HepG2 (cell line): Measurements from ENCODE around the gene AMBRA1. TPM values are rescaled to one million over a fixed set of nuclear protein-coding genes. Genes with fewer than 3 reads are reported as not detected.

Source experiments
- ATF3 ChIP-seq: sonication (generic); formaldehyde crosslinking; IDR thresholded peaks from 2 replicates; pipeline ENCODE4 v1.4.0; 2020; ENCODE audit warnings: missing genetic modification reagents
- FUBP1 ChIP-seq: sonication (generic); formaldehyde crosslinking; IDR thresholded peaks from 2 replicates; pipeline ENCODE4 v1.5.1; 2020; ENCODE audit warnings: missing genetic modification reagents, mild to moderate bottlenecking, borderline replicate concordance
- HDAC2 ChIP-seq: sonication (generic); formaldehyde crosslinking; IDR thresholded peaks from 2 replicates; pipeline ENCODE4 v1.4.0; 2020; ENCODE audit warnings: missing genetic modification reagents
- IKZF4 ChIP-seq: sonication (generic); formaldehyde crosslinking; IDR thresholded peaks from 2 replicates; pipeline ENCODE4 v1.5.1; 2020; ENCODE audit warnings: borderline replicate concordance, mild to moderate bottlenecking, low read depth, missing genetic modification reagents; ENCODE audit errors: not compliant biosample characterization
- KMT2B ChIP-seq: IDR thresholded peaks from 2 replicates; pipeline ENCODE4 v1.6.1; 2016; ENCODE audit warnings: missing genetic modification reagents, missing compliant biosample characterization
- NFATC3 ChIP-seq: sonication (generic); formaldehyde crosslinking; IDR thresholded peaks from 2 replicates; pipeline ENCODE4 v1.5.1; 2020; ENCODE audit warnings: mild to moderate bottlenecking, missing genetic modification reagents
- PAX8 ChIP-seq: sonication (generic); formaldehyde crosslinking; IDR thresholded peaks from 2 replicates; pipeline ENCODE4 v1.8.0; 2022; ENCODE audit warnings: mild to moderate bottlenecking, missing genetic modification reagents, borderline replicate concordance
- ZNF335 ChIP-seq: sonication (generic); formaldehyde crosslinking; IDR thresholded peaks from 2 replicates; pipeline ENCODE4 v1.4.0; 2020; ENCODE audit warnings: missing genetic modification reagents
- ZNF660 ChIP-seq: sonication (generic); formaldehyde crosslinking; IDR thresholded peaks from 2 replicates; pipeline ENCODE4 v1.5.1; 2020; ENCODE audit warnings: mild to moderate bottlenecking, low read depth, missing genetic modification reagents, borderline replicate concordance
- ZNF724P ChIP-seq: sonication (generic); formaldehyde crosslinking; IDR thresholded peaks from 2 replicates; pipeline ENCODE4 v1.8.0; 2022; ENCODE audit warnings: missing genetic modification reagents, borderline replicate concordance
- polyA plus RNA-seq, 8 experiments: library from polyadenylated mRNA; depleted of rRNA in 3 of 8; stranded (reverse) in 7 of 8; unstranded in 1 of 8; fragments of >200 nt; fragmentation: Illumina TruSeq in 4 of 8; extraction: Trizol in 4 of 8; gene quantifications; 2 replicates each; pipeline versions ENCODE4 v1.2.1 to v1.2.3, GENCODE V29; 2011 to 2016; ENCODE audit warnings: low read depth in 4 of 8, missing spikeins in 1 of 8, mixed read lengths in 1 of 8; ENCODE audit not compliant: insufficient read depth in 1 of 8
- total RNA-seq, 5 experiments: library from RNA; depleted of rRNA; stranded (reverse); fragments of >200 nt; fragmentation: Illumina TruSeq; extraction: Trizol; gene quantifications; 2 replicates each; pipeline ENCODE4 v1.2.3, GENCODE V29; 2016; ENCODE audit warnings: low read depth in 1 of 5
- TF ChIP-seq, protein P1 (sequence below), 2 experiments: sonication (generic) in 1 of 2; formaldehyde crosslinking in 1 of 2; IDR thresholded peaks; 2 replicates each; pipeline versions ENCODE4 v1.4.0 to v1.6.1; 2016 to 2020; ENCODE audit warnings: borderline replicate concordance in 1 of 2, low read depth in 1 of 2, mild to moderate bottlenecking in 1 of 2, missing genetic modification reagents in 1 of 2
- TF ChIP-seq, protein P2 (sequence below): sonication (generic); formaldehyde crosslinking; IDR thresholded peaks from 2 replicates; pipeline ENCODE4 v1.4.0; 2020; ENCODE audit warnings: missing genetic modification reagents
- TF ChIP-seq, protein P3 (sequence below): sonication (generic); formaldehyde crosslinking; IDR thresholded peaks from 2 replicates; pipeline ENCODE4 v1.4.0; 2020; ENCODE audit warnings: mild to moderate bottlenecking, missing genetic modification reagents
- TF ChIP-seq, protein P4 (sequence below): sonication (generic); formaldehyde crosslinking; IDR thresholded peaks from 2 replicates; pipeline ENCODE4 v1.4.0; 2020; ENCODE audit warnings: mild to moderate bottlenecking, missing genetic modification reagents

AMBRA1 gene
- total and polyA plus RNA-seq, 2 of the 13 experiments (the other 11 are each of a cell fraction or from before 2014, with no cell fraction given), result 15.7 to 26.0 TPM

DNA sequence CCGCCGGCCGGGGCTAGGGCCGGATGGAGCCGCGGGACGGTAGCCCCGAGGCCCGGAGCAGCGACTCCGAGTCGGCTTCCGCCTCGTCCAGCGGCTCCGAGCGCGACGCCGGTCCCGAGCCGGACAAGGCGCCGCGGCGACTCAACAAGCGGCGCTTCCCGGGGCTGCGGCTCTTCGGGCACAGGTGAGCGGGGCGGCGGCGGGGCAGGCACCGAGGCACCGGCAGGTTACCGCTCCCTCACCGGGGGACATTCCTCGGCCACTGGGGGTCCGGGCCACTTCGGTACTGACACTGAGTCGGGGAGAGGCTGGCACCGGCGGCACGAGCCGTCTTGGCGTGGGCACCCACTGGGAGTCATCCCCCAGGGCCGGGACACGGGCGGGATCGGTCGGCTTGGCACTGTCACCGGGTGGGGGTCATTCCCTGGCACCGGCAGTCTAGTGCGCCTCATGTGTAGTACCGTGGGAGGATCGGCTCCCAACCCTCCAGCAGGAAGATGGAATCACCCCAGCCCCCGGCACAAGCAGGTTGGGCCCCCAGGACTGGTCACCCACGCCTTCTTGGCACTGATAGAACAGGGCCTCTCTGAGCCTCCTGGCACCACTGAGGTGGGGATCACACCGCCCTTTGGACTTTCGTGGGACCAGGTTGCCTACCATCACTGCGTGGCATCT is 246.0 kb downstream of the AMBRA1 start (continued):
- TF ChIP-seq, protein P1, sequence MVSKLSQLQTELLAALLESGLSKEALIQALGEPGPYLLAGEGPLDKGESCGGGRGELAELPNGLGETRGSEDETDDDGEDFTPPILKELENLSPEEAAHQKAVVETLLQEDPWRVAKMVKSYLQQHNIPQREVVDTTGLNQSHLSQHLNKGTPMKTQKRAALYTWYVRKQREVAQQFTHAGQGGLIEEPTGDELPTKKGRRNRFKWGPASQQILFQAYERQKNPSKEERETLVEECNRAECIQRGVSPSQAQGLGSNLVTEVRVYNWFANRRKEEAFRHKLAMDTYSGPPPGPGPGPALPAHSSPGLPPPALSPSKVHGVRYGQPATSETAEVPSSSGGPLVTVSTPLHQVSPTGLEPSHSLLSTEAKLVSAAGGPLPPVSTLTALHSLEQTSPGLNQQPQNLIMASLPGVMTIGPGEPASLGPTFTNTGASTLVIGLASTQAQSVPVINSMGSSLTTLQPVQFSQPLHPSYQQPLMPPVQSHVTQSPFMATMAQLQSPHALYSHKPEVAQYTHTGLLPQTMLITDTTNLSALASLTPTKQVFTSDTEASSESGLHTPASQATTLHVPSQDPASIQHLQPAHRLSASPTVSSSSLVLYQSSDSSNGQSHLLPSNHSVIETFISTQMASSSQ (IDR thresholded peaks at IDR 0.05; ENCODE audit: low read depth), result no peak
- TF ChIP-seq, protein P1 (CRISPR knock-in tag; IDR thresholded peaks at IDR 0.05; ENCODE audit: borderline replicate concordance), result no peak
- TF ChIP-seq ZNF660 (CRISPR knock-in tag) (no peak), ATF3 (CRISPR knock-in tag) (no peak), HDAC2 (CRISPR knock-in tag) (no peak), ZNF724P (CRISPR knock-in tag) (no peak), ZNF335 (CRISPR knock-in tag) (no peak), IKZF4 (no peak), NFATC3 (CRISPR knock-in tag) (no peak), PAX8 (no peak), FUBP1 (CRISPR knock-in tag) (no peak), KMT2B (CRISPR knock-in tag) (no peak)
- TF ChIP-seq, protein P2, sequence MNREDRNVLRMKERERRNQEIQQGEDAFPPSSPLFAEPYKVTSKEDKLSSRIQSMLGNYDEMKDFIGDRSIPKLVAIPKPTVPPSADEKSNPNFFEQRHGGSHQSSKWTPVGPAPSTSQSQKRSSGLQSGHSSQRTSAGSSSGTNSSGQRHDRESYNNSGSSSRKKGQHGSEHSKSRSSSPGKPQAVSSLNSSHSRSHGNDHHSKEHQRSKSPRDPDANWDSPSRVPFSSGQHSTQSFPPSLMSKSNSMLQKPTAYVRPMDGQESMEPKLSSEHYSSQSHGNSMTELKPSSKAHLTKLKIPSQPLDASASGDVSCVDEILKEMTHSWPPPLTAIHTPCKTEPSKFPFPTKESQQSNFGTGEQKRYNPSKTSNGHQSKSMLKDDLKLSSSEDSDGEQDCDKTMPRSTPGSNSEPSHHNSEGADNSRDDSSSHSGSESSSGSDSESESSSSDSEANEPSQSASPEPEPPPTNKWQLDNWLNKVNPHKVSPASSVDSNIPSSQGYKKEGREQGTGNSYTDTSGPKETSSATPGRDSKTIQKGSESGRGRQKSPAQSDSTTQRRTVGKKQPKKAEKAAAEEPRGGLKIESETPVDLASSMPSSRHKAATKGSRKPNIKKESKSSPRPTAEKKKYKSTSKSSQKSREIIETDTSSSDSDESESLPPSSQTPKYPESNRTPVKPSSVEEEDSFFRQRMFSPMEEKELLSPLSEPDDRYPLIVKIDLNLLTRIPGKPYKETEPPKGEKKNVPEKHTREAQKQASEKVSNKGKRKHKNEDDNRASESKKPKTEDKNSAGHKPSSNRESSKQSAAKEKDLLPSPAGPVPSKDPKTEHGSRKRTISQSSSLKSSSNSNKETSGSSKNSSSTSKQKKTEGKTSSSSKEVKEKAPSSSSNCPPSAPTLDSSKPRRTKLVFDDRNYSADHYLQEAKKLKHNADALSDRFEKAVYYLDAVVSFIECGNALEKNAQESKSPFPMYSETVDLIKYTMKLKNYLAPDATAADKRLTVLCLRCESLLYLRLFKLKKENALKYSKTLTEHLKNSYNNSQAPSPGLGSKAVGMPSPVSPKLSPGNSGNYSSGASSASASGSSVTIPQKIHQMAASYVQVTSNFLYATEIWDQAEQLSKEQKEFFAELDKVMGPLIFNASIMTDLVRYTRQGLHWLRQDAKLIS (CRISPR knock-in tag), result no peak
- TF ChIP-seq, protein P3, sequence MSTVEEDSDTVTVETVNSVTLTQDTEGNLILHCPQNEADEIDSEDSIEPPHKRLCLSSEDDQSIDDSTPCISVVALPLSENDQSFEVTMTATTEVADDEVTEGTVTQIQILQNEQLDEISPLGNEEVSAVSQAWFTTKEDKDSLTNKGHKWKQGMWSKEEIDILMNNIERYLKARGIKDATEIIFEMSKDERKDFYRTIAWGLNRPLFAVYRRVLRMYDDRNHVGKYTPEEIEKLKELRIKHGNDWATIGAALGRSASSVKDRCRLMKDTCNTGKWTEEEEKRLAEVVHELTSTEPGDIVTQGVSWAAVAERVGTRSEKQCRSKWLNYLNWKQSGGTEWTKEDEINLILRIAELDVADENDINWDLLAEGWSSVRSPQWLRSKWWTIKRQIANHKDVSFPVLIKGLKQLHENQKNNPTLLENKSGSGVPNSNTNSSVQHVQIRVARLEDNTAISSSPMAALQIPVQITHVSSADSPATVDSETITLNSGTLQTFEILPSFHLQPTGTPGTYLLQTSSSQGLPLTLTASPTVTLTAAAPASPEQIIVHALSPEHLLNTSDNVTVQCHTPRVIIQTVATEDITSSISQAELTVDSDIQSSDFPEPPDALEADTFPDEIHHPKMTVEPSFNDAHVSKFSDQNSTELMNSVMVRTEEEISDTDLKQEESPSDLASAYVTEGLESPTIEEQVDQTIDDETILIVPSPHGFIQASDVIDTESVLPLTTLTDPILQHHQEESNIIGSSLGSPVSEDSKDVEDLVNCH (CRISPR knock-in tag), result no peak
- TF ChIP-seq, protein P4, sequence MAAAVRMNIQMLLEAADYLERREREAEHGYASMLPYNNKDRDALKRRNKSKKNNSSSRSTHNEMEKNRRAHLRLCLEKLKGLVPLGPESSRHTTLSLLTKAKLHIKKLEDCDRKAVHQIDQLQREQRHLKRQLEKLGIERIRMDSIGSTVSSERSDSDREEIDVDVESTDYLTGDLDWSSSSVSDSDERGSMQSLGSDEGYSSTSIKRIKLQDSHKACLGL (CRISPR knock-in tag), result peak; percentile 27; the same call in 1 of the 2 replicates
